ENCODE measurements around the gene AVPR1A.

The AVPR1A gene

GRCh38 chr12:63093711-63094110 is 57.3 kb downstream of the AVPR1A start:
- no peak for DNase-seq

GRCh38 chr12:63093084-63093483 is 57.9 kb downstream of the AVPR1A start:
- no peak for DNase-seq

All from GF-D8 (cell line).